ENCODE measurements around the gene MYO1F.

- no peak for TF ChIP-seq CTCF (IDR thresholded peaks at IDR 0.05)
- no peak for TF ChIP-seq POLR2A (IDR thresholded peaks at IDR 0.05)
Measured at GRCh38 chr19:8611391-8611876, 34.2 kb upstream of the MYO1F start.

All from tibial nerve (tissue), 3 donors.